Caco-2 (cell line): Measurements from ENCODE around the gene LMNTD2. TPM values are rescaled to one million over a fixed set of nuclear protein-coding genes. Genes with fewer than 3 reads are reported as not detected.
A peak's percentile ranks its signal among the peaks of the same experiment; 100 is the strongest.

Experiments
- BruUV-seq: library from RNA; stranded (reverse); fragments of 400-500 nt; replicated peaks from 2 replicates; lab custom pipeline; 2021; lab: Mats Ljungman, UMichigan
- CTCF ChIA-PET: fragments of 300-600 bp; sonication (Branson Sonifier 250); formaldehyde crosslinking; loops from one replicate; lab custom pipeline; 2022; ENCODE audit warnings: antibody characterized with exemption; lab: Charles Lee
- POLR2A ChIA-PET: fragments of 300-600 bp; sonication (Branson Sonifier 250); formaldehyde crosslinking; loops from one replicate; lab custom pipeline; 2022; ENCODE audit warnings: antibody characterized with exemption; lab: Charles Lee
- DNase-seq, 2 experiments: peaks; one replicate each; pipeline versions ENCODE4 v3.0.0 to v3.0.0-alpha.2; 2020 to 2022
- H3K27me3 ChIP-seq: replicated peaks from 2 replicates; pipeline ENCODE4 v1.6.0; 2011; ENCODE audit warnings: low read length; ENCODE audit not compliant: control insufficient read depth, insufficient read depth
- H3K36me3 ChIP-seq: 2 replicates; pipeline ENCODE4 v1.5.1; 2011; ENCODE audit warnings: low read length; ENCODE audit not compliant: control insufficient read depth, insufficient read depth
- H3K4me1 ChIP-seq: fragments of 250-450 bp; sonication (Bioruptor Pico); 2 replicates; pipeline ENCODE4 v1.5.1; 2020; ENCODE audit warnings: mild to moderate bottlenecking
- H3K4me3 ChIP-seq: 2 replicates; pipeline ENCODE4 v1.5.1; 2011; ENCODE audit warnings: low read depth, mild to moderate bottlenecking, control low read depth, low read length
- H3K9me3 ChIP-seq: fragments of 250-450 bp; sonication (Bioruptor Pico); 2 replicates; pipeline ENCODE4 v1.5.1; 2020; ENCODE audit warnings: mild to moderate bottlenecking, moderate library complexity
- H3K27ac Mint-ChIP-seq: one replicate; pipeline ENCODE4 v1.8.0; 2022; ENCODE audit warnings: mixed read lengths; ENCODE audit not compliant: unreplicated experiment
- H3K27me3 Mint-ChIP-seq: one replicate; pipeline ENCODE4 v1.8.0; 2022; ENCODE audit warnings: mixed read lengths; ENCODE audit not compliant: insufficient read depth, unreplicated experiment
- H3K36me3 Mint-ChIP-seq: one replicate; pipeline ENCODE4 v1.8.0; 2022; ENCODE audit warnings: mild to moderate bottlenecking, mixed read lengths; ENCODE audit not compliant: insufficient read depth, unreplicated experiment
- H3K4me1 Mint-ChIP-seq: one replicate; pipeline ENCODE4 v1.8.0; 2022; ENCODE audit warnings: low read depth, mixed read lengths; ENCODE audit not compliant: unreplicated experiment
- H3K4me3 Mint-ChIP-seq: one replicate; pipeline ENCODE4 v1.8.0; 2022; ENCODE audit warnings: mild to moderate bottlenecking, moderate library complexity, mixed read lengths; ENCODE audit not compliant: unreplicated experiment
- H3K9me3 Mint-ChIP-seq: one replicate; pipeline ENCODE4 v1.8.0; 2022; ENCODE audit warnings: mixed read lengths; ENCODE audit not compliant: unreplicated experiment
- CTCF ChIP-seq, 2 experiments: fragments of 200-600 bp in 1 of 2; IDR thresholded peaks; 1 replicate in 1 of 2; 2 replicates in 1 of 2; pipeline versions ENCODE4 v1.5.1 to v1.8.0; 2011 to 2022; ENCODE audit warnings: antibody characterized with exemption in 1 of 2, control low read depth in 1 of 2, inconsistent platforms in 1 of 2, low read depth in 1 of 2, low read length in 1 of 2, mild to moderate bottlenecking in 1 of 2, moderate library complexity in 1 of 2; ENCODE audit not compliant: insufficient read depth in 1 of 2, severe bottlenecking in 1 of 2, unreplicated experiment in 1 of 2
- intact Hi-C: fragments of 100-400 bp; cut with micrococcal nuclease; formaldehyde crosslinking; loops from one replicate; pipeline ENCODE4 v1.10.0; 2022; ENCODE audit not compliant: unreplicated experiment
- total RNA-seq: library from RNA; stranded (reverse); gene quantifications from 2 replicates; pipeline ENCODE4 v1.2.3, GENCODE V29; 2022

LMNTD2 gene
- total RNA-seq, 1 experiment from 2014 or later = 11.9 TPM

- H3K27me3 Mint-ChIP-seq = no peaks in the 10 kb centered on the region
- no peak for TF ChIP-seq CTCF (IDR thresholded peaks at IDR 0.05; ENCODE audit: insufficient read depth in 1 of 2, low read depth in 1 of 2, low read length in 1 of 2, severe bottlenecking in 1 of 2, unreplicated experiment in 1 of 2)
- no peaks in the 10 kb centered on the region for H3K9me3 Mint-ChIP-seq
- Histone ChIP-seq H3K36me3 (no peaks in the 10 kb centered on the region), H3K9me3 (no peaks in the 10 kb centered on the region), H3K27me3 (no peaks in the 10 kb centered on the region), H3K4me3 (peak overlapping the region; percentile 100), H3K4me1 (peaks cover 31% of the 10 kb centered on the region)
- POLR2A ChIA-PET = interaction anchor here (0.6 to 2.0 kb wide), 5 partner anchors 8 to 230 kb away, joined by 3 to 17 read pairs (median 5); no protein-coding TSS in a partner anchor
- peak overlapping the region; percentile 78 for H3K4me3 Mint-ChIP-seq
- H3K4me1 Mint-ChIP-seq = peaks cover 16% of the 10 kb centered on the region
- CTCF ChIA-PET = no interaction called here
- intact Hi-C loops = loop anchor here (2.0 to 5.0 kb wide), 2 partner anchors 16 to 35 kb away; partner anchors contain the start of genes LMNTD2 and RASSF7
- peak overlapping the region; percentile 63 for H3K27ac Mint-ChIP-seq
- H3K36me3 Mint-ChIP-seq = peaks cover 28% of the 10 kb centered on the region
- no TSS peak for BruUV-seq
- no peak for DNase-seq
These were observed 16.5 kb upstream of the LMNTD2 start for GRCh38 chr11:576811-577610.

GRCh38 chr11:575996-576768, 15.6 kb upstream of the LMNTD2 start, which contains the start of gene PHRF1:
PHRF1 (plus strand) TSS chr11:576470; CDS start chr11:581513, 5,043 bp downstream.
- no peak for TF ChIP-seq CTCF (IDR thresholded peaks at IDR 0.05; ENCODE audit: insufficient read depth in 1 of 2, low read depth in 1 of 2, low read length in 1 of 2, severe bottlenecking in 1 of 2, unreplicated experiment in 1 of 2)
- no peaks in the 10 kb centered on the region for H3K9me3 Mint-ChIP-seq
- Histone ChIP-seq H3K4me3 (peak within 1 kb of the TSS; percentile 100), H3K9me3 (no peaks in the 10 kb centered on the region), H3K27me3 (no peaks in the 10 kb centered on the region), H3K36me3 (no peaks in the 10 kb centered on the region), H3K4me1 (peaks cover 36% of the 10 kb centered on the region)
- peaks cover 20% of the 10 kb centered on the region for H3K36me3 Mint-ChIP-seq
- ChIA-PET CTCF (interaction anchor here (0.6 to 1.1 kb wide), 8 partner anchors 10 to 120 kb away, joined by 3 to 6 read pairs (median 3); partner anchors contain the start of gene TMEM80), POLR2A (interaction anchor here (0.5 to 2.0 kb wide), 18 partner anchors 11 to 369 kb away, joined by 3 to 17 read pairs (median 5); partner anchors contain the start of genes BET1L, CEND1, DEAF1 and LMNTD2)
- no TSS peak for BruUV-seq
- peak within 1 kb of the TSS; percentile 78 for H3K4me3 Mint-ChIP-seq
- intact Hi-C loops = loop anchor here (2.0 to 5.0 kb wide), 2 partner anchors 15 to 36 kb away; partner anchors contain the start of genes LMNTD2 and RASSF7
- peaks cover 22% of the 10 kb centered on the region for H3K4me1 Mint-ChIP-seq
- no peaks in the 10 kb centered on the region for H3K27me3 Mint-ChIP-seq
- H3K27ac Mint-ChIP-seq = peak within 1 kb of the TSS; percentile 97
- peak; percentile 95 to 97 for DNase-seq
